Mesothelial cell of epicardium (in vitro differentiated cells): ENCODE results near the gene NEIL1. TPM values are rescaled to one million over a fixed set of nuclear protein-coding genes. Genes with fewer than 3 reads are reported as not detected.

ENCODE experiments used
- DNase-seq, 2 experiments: peaks; one replicate each; pipeline ENCODE4 v3.0.0; 2021; ENCODE audit warnings: low spot score in 2 of 2; ENCODE audit not compliant: unreplicated experiment in 2 of 2
- H3K27ac Mint-ChIP-seq: 2 replicates; pipeline ENCODE4 v1.8.0; 2021; ENCODE audit warnings: mixed read lengths
- H3K27me3 Mint-ChIP-seq: 2 replicates; pipeline ENCODE4 v1.8.0; 2021; ENCODE audit warnings: low read depth, mixed read lengths
- H3K36me3 Mint-ChIP-seq: 2 replicates; pipeline ENCODE4 v1.8.0; 2021; ENCODE audit warnings: mixed read lengths
- H3K4me1 Mint-ChIP-seq: 2 replicates; pipeline ENCODE4 v1.8.0; 2021; ENCODE audit warnings: mixed read lengths
- H3K4me3 Mint-ChIP-seq: 2 replicates; pipeline ENCODE4 v1.8.0; 2021; ENCODE audit warnings: mild to moderate bottlenecking, moderate library complexity, mixed read lengths
- H3K9me3 Mint-ChIP-seq: 2 replicates; pipeline ENCODE4 v1.8.0; 2021; ENCODE audit warnings: mixed read lengths
- CTCF ChIP-seq: fragments of 200-600 bp; sonication (generic); IDR thresholded peaks from one replicate; pipeline ENCODE4 v1.5.0; 2021; ENCODE audit warnings: antibody characterized with exemption; ENCODE audit not compliant: unreplicated experiment
- total RNA-seq: library from RNA; stranded (reverse); gene quantifications from 3 replicates; pipeline ENCODE4 v1.2.1, GENCODE V29; 2021

The NEIL1 gene
- total RNA-seq, 1 donor from 2014 or later, result 67.9 TPM

- Mint-ChIP-seq H3K4me3 (no peak overlapping the region), H3K9me3 (no peaks in the 10 kb centered on the region), H3K27ac (no peak overlapping the region), H3K27me3 (no peaks in the 10 kb centered on the region), H3K36me3 (peaks cover 1% of the 10 kb centered on the region), H3K4me1 (no peaks in the 10 kb centered on the region)
- no peak for TF ChIP-seq CTCF
- no peak for DNase-seq
Measured at GRCh38 chr15:75356006-75356405, 9.2 kb downstream of the NEIL1 start.

- peaks cover 1% of the 10 kb centered on the region for H3K36me3 Mint-ChIP-seq
- no peak for DNase-seq
- H3K27me3 Mint-ChIP-seq, result no peaks in the 10 kb centered on the region
Measured at GRCh38 chr15:75356517-75356916, 9.7 kb downstream of the NEIL1 start.

GRCh38 chr15:75357976-75358673 lies 11.3 kb downstream of the NEIL1 start:
- H3K9me3 Mint-ChIP-seq, result no peaks in the 10 kb centered on the region
- no peaks in the 10 kb centered on the region for H3K27me3 Mint-ChIP-seq
- peaks cover 1% of the 10 kb centered on the region for H3K36me3 Mint-ChIP-seq
- H3K4me3 Mint-ChIP-seq, result no peak overlapping the region
- DNase-seq, result no peak
- H3K4me1 Mint-ChIP-seq, result no peaks in the 10 kb centered on the region
- H3K27ac Mint-ChIP-seq, result no peak overlapping the region
- TF ChIP-seq CTCF, result no peak

More at GRCh38 chr15:75356517-75356916, 9.7 kb downstream of the NEIL1 start:
- H3K9me3 Mint-ChIP-seq, result no peaks in the 10 kb centered on the region
- H3K4me3 Mint-ChIP-seq, result no peak overlapping the region
- H3K4me1 Mint-ChIP-seq, result no peaks in the 10 kb centered on the region
- no peak overlapping the region for H3K27ac Mint-ChIP-seq
- no peak for TF ChIP-seq CTCF

GRCh38 chr15:75358771-75359536 lies 12.1 kb downstream of the NEIL1 start:
- no peak for DNase-seq
- no peak for TF ChIP-seq CTCF
- Mint-ChIP-seq H3K36me3 (peaks cover 1% of the 10 kb centered on the region), H3K27me3 (no peaks in the 10 kb centered on the region), H3K4me3 (no peak overlapping the region), H3K27ac (no peak overlapping the region), H3K9me3 (no peaks in the 10 kb centered on the region), H3K4me1 (no peaks in the 10 kb centered on the region)

- H3K9me3 Mint-ChIP-seq, result no peaks in the 10 kb centered on the region
- no peaks in the 10 kb centered on the region for H3K27me3 Mint-ChIP-seq
- no peak overlapping the region for H3K4me3 Mint-ChIP-seq
- H3K36me3 Mint-ChIP-seq, result peaks cover 3% of the 10 kb centered on the region
- DNase-seq, result no peak
- TF ChIP-seq CTCF, result no peak
- H3K4me1 Mint-ChIP-seq, result no peaks in the 10 kb centered on the region
- no peak overlapping the region for H3K27ac Mint-ChIP-seq
Measured at GRCh38 chr15:75359537-75360250, 12.9 kb downstream of the NEIL1 start.
